Smooth muscle cell (in vitro differentiated cells): Measurements from ENCODE around the gene MAGED1. TPM values are rescaled to one million over a fixed set of nuclear protein-coding genes. Genes with fewer than 3 reads are reported as not detected.
"Not testable (repeated sequence)": the region's sequence is repeated elsewhere in the genome, so short reads cannot be mapped to it uniquely, and the experiment has no call there.

Source experiments
- DNase-seq: peaks from one replicate; lab custom pipeline; 2025; ENCODE audit not compliant: unreplicated experiment; lab: John Stamatoyannopoulos, UW
- H2AFZ ChIP-seq: fragments of 200-600 bp; sonication (generic); 2 replicates; pipeline ENCODE4 v1.6.0; 2016; ENCODE audit warnings: antibody characterized with exemption, low read depth, mild to moderate bottlenecking
- H3F3A ChIP-seq: fragments of 200-600 bp; sonication (generic); 2 replicates; pipeline ENCODE4 v1.6.0; 2017; ENCODE audit warnings: antibody characterized with exemption, low read depth
- H3K27ac ChIP-seq: fragments of 200-600 bp; sonication (generic); 2 replicates; pipeline ENCODE4 v1.5.1; 2016; ENCODE audit warnings: low read depth, mild to moderate bottlenecking
- H3K27me3 ChIP-seq: fragments of 200-600 bp; sonication (generic); 2 replicates; pipeline ENCODE4 v1.6.1; 2016; ENCODE audit warnings: low read depth, mild to moderate bottlenecking
- H3K36me3 ChIP-seq: fragments of 200-600 bp; sonication (generic); 2 replicates; pipeline ENCODE4 v1.5.1; 2016; ENCODE audit warnings: low read depth
- H3K4me1 ChIP-seq: fragments of 200-600 bp; sonication (generic); 2 replicates; pipeline ENCODE4 v1.5.1; 2016; ENCODE audit warnings: low read depth
- H3K4me2 ChIP-seq: fragments of 200-600 bp; sonication (generic); 2 replicates; pipeline ENCODE4 v1.6.0; 2016; ENCODE audit warnings: mild to moderate bottlenecking
- H3K4me3 ChIP-seq: fragments of 200-600 bp; sonication (generic); 2 replicates; pipeline ENCODE4 v1.5.1; 2016; ENCODE audit warnings: mild to moderate bottlenecking
- H3K79me2 ChIP-seq: fragments of 200-600 bp; sonication (generic); 2 replicates; pipeline ENCODE4 v1.6.0; 2016; ENCODE audit warnings: low read depth, mild to moderate bottlenecking
- H3K9ac ChIP-seq: fragments of 200-600 bp; sonication (generic); 2 replicates; pipeline ENCODE4 v1.6.0; 2016; ENCODE audit warnings: low read depth
- H3K9me3 ChIP-seq: fragments of 200-600 bp; sonication (generic); replicated peaks from 2 replicates; pipeline ENCODE4 v1.5.1; 2016; ENCODE audit warnings: low read depth
- H4K20me1 ChIP-seq: fragments of 200-600 bp; sonication (generic); 2 replicates; pipeline ENCODE4 v1.6.0; 2016; ENCODE audit warnings: low read depth
- CTCF ChIP-seq: fragments of 200-600 bp; sonication (generic); IDR thresholded peaks from 2 replicates; pipeline ENCODE4 v1.5.1; 2017; ENCODE audit warnings: borderline replicate concordance, mild to moderate bottlenecking, antibody characterized with exemption; ENCODE audit not compliant: insufficient read depth, poor library complexity, severe bottlenecking
- WGBS: methylation state at CpG from one replicate; pipeline ENCODE4 v1.1.7; 2016; ENCODE audit warnings: low lambda C conversion rate; 5-methylcytosine and 5-hydroxymethylcytosine counted together
- polyA plus RNA-seq: library from polyadenylated mRNA; unstranded; fragments of >200 nt; fragmentation: Nextera tagmentation; extraction: Ambion mirVana; gene quantifications from 2 replicates; pipeline ENCODE4 v1.2.1, GENCODE V29; 2016
- total RNA-seq: library from RNA; depleted of rRNA; stranded (reverse); fragments of >200 nt; gene quantifications from 2 replicates; pipeline ENCODE4 v1.2.3, GENCODE V29; 2014

MAGED1 gene
- total and polyA plus RNA-seq, 2 experiments from 2014 or later, result 409 to 614 TPM

GRCh38 chrX:51899741-51900140 is 6.3 kb downstream of the MAGED1 start:
- no peaks in the 10 kb centered on the region for H3K9me3 ChIP-seq
- no peak overlapping the region for H3K4me3 ChIP-seq
- WGBS, result 56% methylated on average over 2 of the region's 2 CpGs
- no peak overlapping the region for H3K9ac ChIP-seq
- DNase-seq, result no peak
- no peaks in the 10 kb centered on the region for H3K27me3 ChIP-seq
- peaks cover 84% of the 10 kb centered on the region for H4K20me1 ChIP-seq
- H3K79me2 ChIP-seq, result peaks cover 24% of the 10 kb centered on the region
- no peak overlapping the region for H3K27ac ChIP-seq
- H3K4me1 ChIP-seq, result peaks cover 5% of the 10 kb centered on the region
- H3K4me2 ChIP-seq, result no peak overlapping the region
- H3F3A ChIP-seq, result peaks cover 10% of the 10 kb centered on the region
- no peak for TF ChIP-seq CTCF
- no peaks in the 10 kb centered on the region for H3K36me3 ChIP-seq
- no peak overlapping the region for H2AFZ ChIP-seq

GRCh38 chrX:51902510-51903050 is 9.2 kb downstream of the MAGED1 start:
- no peak overlapping the region for H3K4me2 ChIP-seq
- no peak for DNase-seq
- no peaks in the 10 kb centered on the region for H3K9me3 ChIP-seq
- H3K4me3 ChIP-seq, result no peak overlapping the region
- peaks cover 56% of the 10 kb centered on the region for H4K20me1 ChIP-seq
- H2AFZ ChIP-seq, result no peak overlapping the region
- H3K36me3 ChIP-seq, result no peaks in the 10 kb centered on the region
- 89% methylated on average over 5 of the region's 5 CpGs for WGBS
- H3K27ac ChIP-seq, result no peak overlapping the region
- no peaks in the 10 kb centered on the region for H3K4me1 ChIP-seq
- H3K9ac ChIP-seq, result no peak overlapping the region
- no peaks in the 10 kb centered on the region for H3K27me3 ChIP-seq
- no peaks in the 10 kb centered on the region for H3K79me2 ChIP-seq
- H3F3A ChIP-seq, result peaks cover 5% of the 10 kb centered on the region
- TF ChIP-seq CTCF, result no peak

- H3K79me2 ChIP-seq, result not testable (repeated sequence)
Observed at GRCh38 chrX:51905152-51905551, 11.7 kb downstream of the MAGED1 start.

GRCh38 chrX:51905711-51906110 is 12.3 kb downstream of the MAGED1 start:
- H3K27ac ChIP-seq, result no peak overlapping the region
- H3K4me2 ChIP-seq, result no peak overlapping the region
- H3K36me3 ChIP-seq, result no peaks in the 10 kb centered on the region
- no peak overlapping the region for H3K9ac ChIP-seq
- H3F3A ChIP-seq, result no peaks in the 10 kb centered on the region
- DNase-seq, result no peak
- no peak for TF ChIP-seq CTCF
- peaks cover 24% of the 10 kb centered on the region for H4K20me1 ChIP-seq
- WGBS, result 72% methylated on average over 3 of the region's 3 CpGs
- H3K27me3 ChIP-seq, result no peaks in the 10 kb centered on the region
- H3K9me3 ChIP-seq, result no peaks in the 10 kb centered on the region
- no peaks in the 10 kb centered on the region for H3K4me1 ChIP-seq
- H2AFZ ChIP-seq, result no peak overlapping the region
- no peak overlapping the region for H3K4me3 ChIP-seq
- H3K79me2 ChIP-seq, result no peaks in the 10 kb centered on the region

More at GRCh38 chrX:51905152-51905551, 11.7 kb downstream of the MAGED1 start:
- not testable (repeated sequence) for H3K36me3 ChIP-seq, H2AFZ ChIP-seq, DNase-seq, H3K9me3 ChIP-seq, H3K4me2 ChIP-seq, H3K27ac ChIP-seq, H3K27me3 ChIP-seq, H3K4me3 ChIP-seq, H3K9ac ChIP-seq, H3K4me1 ChIP-seq, H3F3A ChIP-seq
- peaks cover 30% of the 10 kb centered on the region for H4K20me1 ChIP-seq
- WGBS, result 89% methylated on average over 3 of the region's 3 CpGs
